Mucosa of stomach (tissue), 1 donor: ENCODE results near the gene TUBGCP4.

Experiments used
- H3K27me3 ChIP-seq: one replicate; pipeline ENCODE4 v1.7.0; 2013; ENCODE audit warnings: mild to moderate bottlenecking, low read length; ENCODE audit not compliant: control insufficient read depth, insufficient read depth
- H3K36me3 ChIP-seq: one replicate; pipeline ENCODE4 v1.7.0; 2013; ENCODE audit warnings: low read length; ENCODE audit not compliant: control insufficient read depth, insufficient read depth
- H3K4me1 ChIP-seq: one replicate; pipeline ENCODE4 v1.7.0; 2013; ENCODE audit warnings: mild to moderate bottlenecking, low read length; ENCODE audit not compliant: control insufficient read depth, insufficient read depth
- H3K4me3 ChIP-seq: one replicate; pipeline ENCODE4 v1.7.0; 2013; ENCODE audit warnings: low read length
- H3K9ac ChIP-seq: one replicate; pipeline ENCODE4 v1.7.0; 2013; ENCODE audit warnings: mild to moderate bottlenecking, low read length, moderate library complexity
- H3K9me3 ChIP-seq: one replicate; pipeline ENCODE4 v1.7.0; 2013; ENCODE audit warnings: mild to moderate bottlenecking, low read length, moderate library complexity; ENCODE audit not compliant: control insufficient read depth
- donor health status: Pancreatic carcinoma.

The TUBGCP4 gene

DNA sequence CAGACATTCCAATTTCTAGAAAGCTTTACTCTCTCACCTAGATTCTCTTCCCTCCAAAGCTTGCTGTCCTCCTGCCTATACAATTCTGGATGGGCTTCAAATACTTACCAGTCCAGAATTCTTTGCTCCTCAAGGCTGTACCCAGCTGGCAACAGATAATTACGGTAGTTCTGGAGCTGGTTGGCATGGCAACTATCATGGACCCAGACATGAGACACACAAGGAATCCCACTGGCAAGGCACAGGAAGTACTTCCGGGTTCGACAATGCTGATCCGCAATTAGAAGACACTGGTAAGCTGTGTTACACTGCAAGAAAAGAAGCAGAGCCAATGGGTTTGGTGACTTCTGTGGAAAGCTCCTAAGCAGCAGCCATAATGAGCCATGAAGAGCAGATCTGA lies 37.9 kb downstream of the TUBGCP4 start:
- H3K9me3 ChIP-seq: no peaks in the 10 kb centered on the region
- H3K36me3 ChIP-seq: peaks cover 6% of the 10 kb centered on the region
- no peak overlapping the region for H3K9ac ChIP-seq
- no peak overlapping the region for H3K4me3 ChIP-seq
- no peaks in the 10 kb centered on the region for H3K4me1 ChIP-seq
- H3K27me3 ChIP-seq: no peaks in the 10 kb centered on the region

- Histone ChIP-seq H3K9me3 (no peaks in the 10 kb centered on the region), H3K36me3 (peaks cover 6% of the 10 kb centered on the region), H3K4me1 (no peaks in the 10 kb centered on the region), H3K27me3 (no peaks in the 10 kb centered on the region), H3K9ac (no peak overlapping the region), H3K4me3 (no peak overlapping the region)
Measured at GRCh38 chr15:43410572-43411214, 39.8 kb downstream of the TUBGCP4 start.

DNA sequence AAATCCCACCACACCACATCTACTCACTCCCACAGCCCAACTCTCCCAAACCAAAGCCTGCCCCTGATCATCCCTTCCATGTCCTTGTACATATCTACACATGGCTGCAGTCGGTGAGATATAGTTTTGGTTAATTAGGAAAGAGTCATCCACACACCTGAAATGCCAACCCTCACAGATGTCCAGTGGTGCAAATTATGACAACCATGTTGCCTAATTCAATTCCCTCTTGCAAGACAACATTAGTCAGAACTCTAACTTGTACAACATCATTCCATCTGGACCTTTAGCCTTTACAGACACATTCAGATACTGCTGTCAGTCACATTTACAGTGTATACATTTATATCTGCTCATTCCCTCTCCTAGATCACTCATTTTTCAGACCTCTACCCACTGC lies 41.2 kb downstream of the TUBGCP4 start:
- Histone ChIP-seq H3K9ac (no peak overlapping the region), H3K27me3 (no peaks in the 10 kb centered on the region), H3K36me3 (peaks cover 6% of the 10 kb centered on the region), H3K4me1 (no peaks in the 10 kb centered on the region), H3K4me3 (no peak overlapping the region), H3K9me3 (no peaks in the 10 kb centered on the region)

GRCh38 chr15:43414196-43414595 lies 43.3 kb downstream of the TUBGCP4 start:
- Histone ChIP-seq H3K4me1 (no peaks in the 10 kb centered on the region), H3K9me3 (no peaks in the 10 kb centered on the region), H3K27me3 (no peaks in the 10 kb centered on the region), H3K36me3 (peaks cover 6% of the 10 kb centered on the region), H3K9ac (no peak overlapping the region), H3K4me3 (no peak overlapping the region)

DNA sequence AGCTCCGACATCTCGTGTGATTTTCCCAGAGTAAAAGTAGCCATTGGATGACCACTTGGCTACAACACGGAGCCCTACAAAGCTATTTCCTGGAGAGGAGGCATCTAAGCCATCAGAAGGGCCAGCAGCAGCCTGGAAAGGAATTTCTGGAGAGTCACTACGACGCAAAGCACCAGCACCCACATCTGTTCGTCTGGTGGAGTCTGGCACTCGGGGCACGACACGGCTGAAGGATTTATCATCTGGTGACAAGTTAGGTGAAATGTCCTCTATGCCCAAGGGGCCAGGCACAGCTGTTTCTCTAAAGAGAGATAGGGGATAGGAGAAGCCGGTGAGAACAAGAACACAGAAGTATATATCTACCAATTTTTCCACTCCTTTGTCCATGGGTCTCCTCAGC lies 49.5 kb downstream of the TUBGCP4 start:
- Histone ChIP-seq H3K9ac (no peak overlapping the region), H3K4me3 (no peak overlapping the region), H3K9me3 (no peaks in the 10 kb centered on the region), H3K4me1 (no peaks in the 10 kb centered on the region), H3K27me3 (no peaks in the 10 kb centered on the region), H3K36me3 (no peaks in the 10 kb centered on the region)

DNA sequence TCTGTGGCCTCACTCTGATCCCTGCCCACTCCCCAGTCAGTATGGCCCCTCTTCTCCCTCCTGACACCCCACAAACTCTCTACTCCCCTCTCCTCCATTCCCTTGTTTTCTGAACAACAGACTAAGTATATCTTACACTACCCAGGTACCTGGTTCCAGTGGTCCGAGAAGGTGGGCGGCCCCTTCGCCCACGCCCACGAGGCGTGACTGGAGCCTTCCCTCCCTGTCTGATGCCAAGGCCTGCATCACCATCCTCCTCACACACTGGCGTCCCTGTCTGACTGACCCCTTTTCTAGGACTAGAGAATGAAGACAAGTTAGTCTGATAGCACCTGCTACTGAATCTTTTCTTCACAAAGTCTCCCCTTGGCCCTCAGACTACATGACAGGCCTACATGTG lies 50.0 kb downstream of the TUBGCP4 start:
- H3K9ac ChIP-seq: no peak overlapping the region
- no peaks in the 10 kb centered on the region for H3K36me3 ChIP-seq
- H3K27me3 ChIP-seq: no peaks in the 10 kb centered on the region
- H3K9me3 ChIP-seq: no peaks in the 10 kb centered on the region
- H3K4me3 ChIP-seq: no peak overlapping the region
- H3K4me1 ChIP-seq: no peaks in the 10 kb centered on the region

GRCh38 chr15:43423793-43424192 lies 52.9 kb downstream of the TUBGCP4 start:
- H3K9ac ChIP-seq: no peak overlapping the region
- no peaks in the 10 kb centered on the region for H3K27me3 ChIP-seq
- H3K9me3 ChIP-seq: no peaks in the 10 kb centered on the region
- no peaks in the 10 kb centered on the region for H3K36me3 ChIP-seq
- no peak overlapping the region for H3K4me3 ChIP-seq
- no peaks in the 10 kb centered on the region for H3K4me1 ChIP-seq

GRCh38 chr15:43429687-43430086 lies 58.8 kb downstream of the TUBGCP4 start:
- H3K36me3 ChIP-seq: peaks cover 7% of the 10 kb centered on the region
- no peak overlapping the region for H3K9ac ChIP-seq
- no peaks in the 10 kb centered on the region for H3K27me3 ChIP-seq
- H3K4me1 ChIP-seq: no peaks in the 10 kb centered on the region
- no peak overlapping the region for H3K4me3 ChIP-seq
- H3K9me3 ChIP-seq: no peaks in the 10 kb centered on the region

DNA sequence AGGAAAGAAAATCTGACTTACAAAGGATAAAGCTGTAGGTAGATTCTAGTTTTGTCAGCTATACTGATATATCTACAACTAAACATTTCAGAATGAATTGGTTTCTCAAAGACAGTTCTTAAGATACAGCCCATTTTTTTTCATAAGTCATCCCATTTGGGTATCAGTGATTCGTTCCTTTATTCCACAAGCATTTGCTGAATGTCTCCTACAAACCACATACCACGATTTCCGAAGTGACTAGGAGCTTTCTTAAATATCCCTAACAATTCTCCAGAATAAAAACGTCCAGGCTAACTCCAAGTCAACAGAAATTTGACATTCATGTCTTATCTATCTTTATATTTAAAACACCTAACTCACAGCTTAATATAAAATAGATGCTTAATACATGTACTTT lies 62.3 kb downstream of the TUBGCP4 start:
- H3K4me1 ChIP-seq: no peaks in the 10 kb centered on the region
- peaks cover 11% of the 10 kb centered on the region for H3K36me3 ChIP-seq
- no peak overlapping the region for H3K9ac ChIP-seq
- no peaks in the 10 kb centered on the region for H3K9me3 ChIP-seq
- no peak overlapping the region for H3K4me3 ChIP-seq
- no peaks in the 10 kb centered on the region for H3K27me3 ChIP-seq

DNA sequence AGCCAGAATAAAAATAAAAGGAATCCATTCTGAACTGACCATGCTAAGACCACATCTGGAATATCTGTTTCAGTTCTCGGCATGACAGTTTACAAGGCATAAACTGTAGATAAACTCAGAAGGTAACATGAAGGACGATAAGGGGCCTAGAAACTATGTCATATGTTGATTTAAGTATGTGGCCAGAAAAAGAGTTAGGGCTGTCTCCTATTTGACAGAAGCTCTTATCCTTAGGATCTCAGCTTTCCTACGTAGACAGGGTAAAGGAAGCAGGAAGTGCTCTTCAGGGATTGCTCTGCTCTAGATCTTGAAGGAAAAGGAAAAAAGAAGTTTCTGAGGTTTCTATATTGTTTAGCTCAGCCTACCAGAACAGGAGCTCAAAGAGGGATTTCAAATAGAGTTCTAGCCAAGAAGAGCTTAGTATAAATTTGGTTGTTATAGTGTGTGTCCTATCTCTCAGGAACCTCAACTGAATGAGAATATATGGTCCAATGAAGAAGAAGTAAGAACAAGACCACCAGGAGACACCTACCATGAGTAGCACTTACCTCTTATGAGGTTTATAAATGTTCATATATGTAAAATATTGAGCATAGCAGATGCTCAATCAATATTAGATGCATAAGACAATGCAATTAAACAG lies 62.9 kb downstream of the TUBGCP4 start:
- peaks cover 12% of the 10 kb centered on the region for H3K36me3 ChIP-seq
- no peaks in the 10 kb centered on the region for H3K9me3 ChIP-seq
- no peak overlapping the region for H3K9ac ChIP-seq
- H3K4me3 ChIP-seq: no peak overlapping the region
- H3K4me1 ChIP-seq: no peaks in the 10 kb centered on the region
- no peaks in the 10 kb centered on the region for H3K27me3 ChIP-seq

GRCh38 chr15:43434446-43434845 lies 63.5 kb downstream of the TUBGCP4 start:
- peaks cover 12% of the 10 kb centered on the region for H3K36me3 ChIP-seq
- H3K9me3 ChIP-seq: no peaks in the 10 kb centered on the region
- H3K9ac ChIP-seq: no peak overlapping the region
- no peaks in the 10 kb centered on the region for H3K27me3 ChIP-seq
- H3K4me1 ChIP-seq: no peaks in the 10 kb centered on the region
- H3K4me3 ChIP-seq: no peak overlapping the region

GRCh38 chr15:43436395-43436794 lies 65.5 kb downstream of the TUBGCP4 start:
- H3K4me3 ChIP-seq: no peak overlapping the region
- no peak overlapping the region for H3K9ac ChIP-seq
- H3K4me1 ChIP-seq: no peaks in the 10 kb centered on the region
- H3K36me3 ChIP-seq: peaks cover 10% of the 10 kb centered on the region
- H3K9me3 ChIP-seq: no peaks in the 10 kb centered on the region
- H3K27me3 ChIP-seq: no peaks in the 10 kb centered on the region
